ENCODE measurements around the gene FBXW8. TPM values are rescaled to one million over a fixed set of nuclear protein-coding genes. Genes with fewer than 3 reads are reported as not detected.

The FBXW8 gene
- total and polyA plus RNA-seq, 2 experiments from 2014 or later = 17.0 to 20.6 TPM

DNA sequence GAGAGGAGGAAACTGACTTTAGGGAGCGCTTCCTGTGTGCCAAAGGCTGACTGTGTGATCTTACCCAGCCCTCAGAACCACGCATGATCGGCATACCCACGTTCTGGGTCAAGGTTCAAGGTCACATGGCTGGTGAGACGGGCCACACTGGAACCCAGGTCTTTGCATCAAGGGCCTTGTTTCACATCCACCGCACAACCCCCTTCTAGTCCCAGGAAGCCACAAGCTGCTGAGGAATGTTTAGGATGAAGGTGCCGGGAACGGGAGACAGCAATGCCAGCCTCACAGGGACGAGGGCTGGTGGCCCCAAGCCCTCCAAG is 137.8 kb downstream of the FBXW8 start:
- TF ChIP-seq, protein P1, sequence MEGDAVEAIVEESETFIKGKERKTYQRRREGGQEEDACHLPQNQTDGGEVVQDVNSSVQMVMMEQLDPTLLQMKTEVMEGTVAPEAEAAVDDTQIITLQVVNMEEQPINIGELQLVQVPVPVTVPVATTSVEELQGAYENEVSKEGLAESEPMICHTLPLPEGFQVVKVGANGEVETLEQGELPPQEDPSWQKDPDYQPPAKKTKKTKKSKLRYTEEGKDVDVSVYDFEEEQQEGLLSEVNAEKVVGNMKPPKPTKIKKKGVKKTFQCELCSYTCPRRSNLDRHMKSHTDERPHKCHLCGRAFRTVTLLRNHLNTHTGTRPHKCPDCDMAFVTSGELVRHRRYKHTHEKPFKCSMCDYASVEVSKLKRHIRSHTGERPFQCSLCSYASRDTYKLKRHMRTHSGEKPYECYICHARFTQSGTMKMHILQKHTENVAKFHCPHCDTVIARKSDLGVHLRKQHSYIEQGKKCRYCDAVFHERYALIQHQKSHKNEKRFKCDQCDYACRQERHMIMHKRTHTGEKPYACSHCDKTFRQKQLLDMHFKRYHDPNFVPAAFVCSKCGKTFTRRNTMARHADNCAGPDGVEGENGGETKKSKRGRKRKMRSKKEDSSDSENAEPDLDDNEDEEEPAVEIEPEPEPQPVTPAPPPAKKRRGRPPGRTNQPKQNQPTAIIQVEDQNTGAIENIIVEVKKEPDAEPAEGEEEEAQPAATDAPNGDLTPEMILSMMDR (IDR thresholded peaks at IDR 0.05; ENCODE audit: poor library complexity) = no peak
- TF ChIP-seq EZH2 (IDR thresholded peaks at IDR 0.05; ENCODE audit: borderline replicate concordance) = no peak
- Histone ChIP-seq H3K27ac (peak overlapping the region; percentile 38), H2AFZ (no peak overlapping the region), H3K36me3 (replicated peaks; ENCODE audit: insufficient read depth, low read depth) (no peaks in the 10 kb centered on the region), H3K79me2 (no peaks in the 10 kb centered on the region), H4K20me1 (ENCODE audit: insufficient read depth, poor library complexity, severe bottlenecking) (no peaks in the 10 kb centered on the region), H3K4me2 (peak overlapping the region; percentile 45), H3K9me3 (ENCODE audit: low read depth) (no peaks in the 10 kb centered on the region), H3K27me3 (no peaks in the 10 kb centered on the region), H3K4me1 (ENCODE audit: insufficient read depth) (peaks cover 17% of the 10 kb centered on the region), H3K9me2 (replicated peaks; ENCODE audit: insufficient read depth) (no peaks in the 10 kb centered on the region), H3K4me3 (no peak overlapping the region)
- 81% methylated on average over 7 of the region's 9 CpGs for WGBS (ENCODE audit: low lambda C conversion rate, missing lambda C conversion rate)
- no peak for DNase-seq (ENCODE audit: low spot score)

DNA sequence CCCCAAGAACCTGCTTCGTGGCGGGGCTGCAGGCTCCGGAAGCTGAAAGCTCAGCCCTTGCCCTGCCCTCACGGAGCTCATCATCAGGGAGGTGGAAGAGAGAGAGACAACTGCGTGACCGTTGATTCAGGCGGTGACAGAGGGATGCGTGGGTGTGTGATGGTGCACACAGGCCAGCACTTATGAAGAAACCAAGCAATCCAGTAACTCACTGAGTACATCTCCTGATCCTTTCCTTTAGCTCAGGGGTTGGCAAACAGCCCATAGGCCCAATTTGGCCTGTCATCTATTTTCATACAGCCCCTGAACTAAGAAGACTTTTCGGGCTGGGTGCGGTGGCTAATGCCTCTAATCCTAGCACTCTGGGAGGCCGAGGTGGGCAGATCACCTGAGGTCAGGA is 138.5 kb downstream of the FBXW8 start:
- Histone ChIP-seq H3K9me3 (ENCODE audit: low read depth) (no peaks in the 10 kb centered on the region), H3K79me2 (no peaks in the 10 kb centered on the region), H3K4me1 (ENCODE audit: insufficient read depth) (peaks cover 17% of the 10 kb centered on the region), H4K20me1 (ENCODE audit: insufficient read depth, poor library complexity, severe bottlenecking) (no peaks in the 10 kb centered on the region), H3K27me3 (no peaks in the 10 kb centered on the region), H3K9me2 (replicated peaks; ENCODE audit: insufficient read depth) (no peaks in the 10 kb centered on the region), H3K4me3 (no peak overlapping the region), H3K4me2 (no peak overlapping the region), H2AFZ (no peak overlapping the region), H3K27ac (no peak overlapping the region), H3K36me3 (replicated peaks; ENCODE audit: insufficient read depth, low read depth) (no peaks in the 10 kb centered on the region)
- WGBS (ENCODE audit: low lambda C conversion rate, missing lambda C conversion rate) = 93% methylated on average over 11 of the region's 11 CpGs
- DNase-seq (ENCODE audit: low spot score) = no peak
- no peak for TF ChIP-seq EZH2phosphoT487 (IDR thresholded peaks at IDR 0.05; ENCODE audit: low read depth, severe bottlenecking, unreplicated experiment)
- TF ChIP-seq EZH2 (IDR thresholded peaks at IDR 0.05; ENCODE audit: borderline replicate concordance) = no peak
- TF ChIP-seq, protein P1 (IDR thresholded peaks at IDR 0.05; ENCODE audit: poor library complexity) = no peak

DNA sequence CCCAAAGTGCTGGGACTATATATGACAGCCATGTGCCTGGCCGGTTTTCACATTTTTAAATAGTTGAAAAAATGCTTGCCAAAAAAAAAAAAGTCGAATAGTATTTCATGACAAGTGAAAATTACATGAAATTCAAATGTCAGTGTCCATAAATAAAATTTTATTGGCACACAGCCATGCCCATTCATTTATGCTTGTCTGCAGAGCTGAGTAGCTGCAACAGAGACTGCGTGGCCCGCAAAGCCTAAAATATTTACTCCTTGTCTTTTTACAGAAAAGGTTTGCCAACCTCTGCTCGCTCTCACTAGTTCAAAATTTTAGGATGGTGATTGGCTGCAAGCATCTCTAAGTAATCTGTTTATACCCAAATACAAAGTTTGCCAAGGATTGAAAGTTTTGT is 139.3 kb downstream of the FBXW8 start:
- H3K9me3 ChIP-seq (ENCODE audit: low read depth) = no peaks in the 10 kb centered on the region
- TF ChIP-seq, protein P1 (IDR thresholded peaks at IDR 0.05; ENCODE audit: poor library complexity) = no peak
- no peak for TF ChIP-seq EZH2phosphoT487 (IDR thresholded peaks at IDR 0.05; ENCODE audit: low read depth, severe bottlenecking, unreplicated experiment)
- no peak for TF ChIP-seq EZH2 (IDR thresholded peaks at IDR 0.05; ENCODE audit: borderline replicate concordance)
- no peaks in the 10 kb centered on the region for H3K27me3 ChIP-seq
- no peak overlapping the region for H3K4me2 ChIP-seq
- H3K27ac ChIP-seq = no peak overlapping the region
- H4K20me1 ChIP-seq (ENCODE audit: insufficient read depth, poor library complexity, severe bottlenecking) = no peaks in the 10 kb centered on the region
- no peaks in the 10 kb centered on the region for H3K36me3 ChIP-seq (replicated peaks; ENCODE audit: insufficient read depth, low read depth)
- 90% methylated on average over 5 of the region's 5 CpGs for WGBS (ENCODE audit: low lambda C conversion rate, missing lambda C conversion rate)
- H3K9me2 ChIP-seq (replicated peaks; ENCODE audit: insufficient read depth) = no peaks in the 10 kb centered on the region
- DNase-seq (ENCODE audit: low spot score) = no peak
- peaks cover 14% of the 10 kb centered on the region for H3K4me1 ChIP-seq (ENCODE audit: insufficient read depth)
- H3K79me2 ChIP-seq = no peaks in the 10 kb centered on the region
- H3K4me3 ChIP-seq = no peak overlapping the region
- no peak overlapping the region for H2AFZ ChIP-seq

DNA sequence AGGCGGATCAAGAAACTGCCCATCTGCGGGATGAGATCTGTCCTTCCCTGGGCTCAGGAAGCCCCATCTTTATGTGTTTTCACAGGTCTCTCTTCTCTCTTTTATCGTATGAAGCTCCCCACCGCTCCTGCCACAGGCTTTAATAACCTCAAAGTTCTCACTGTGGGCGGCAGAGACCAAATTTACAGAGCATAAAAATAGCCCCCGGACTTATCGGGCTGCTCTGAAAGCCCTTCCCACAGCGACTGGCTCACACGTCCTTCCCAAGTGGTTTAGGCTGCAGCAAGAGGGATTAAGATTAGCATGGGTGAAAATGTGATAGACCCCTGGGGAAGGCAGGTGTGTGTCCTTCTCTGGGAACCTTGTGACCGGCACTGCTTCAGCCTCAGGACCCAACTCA is 140.6 kb downstream of the FBXW8 start:
- Histone ChIP-seq H3K36me3 (replicated peaks; ENCODE audit: insufficient read depth, low read depth) (no peaks in the 10 kb centered on the region), H2AFZ (no peak overlapping the region), H3K4me1 (ENCODE audit: insufficient read depth) (peaks cover 5% of the 10 kb centered on the region), H3K27ac (no peak overlapping the region), H3K4me2 (no peak overlapping the region), H3K9me2 (replicated peaks; ENCODE audit: insufficient read depth) (no peaks in the 10 kb centered on the region), H3K27me3 (no peaks in the 10 kb centered on the region), H3K4me3 (no peak overlapping the region), H4K20me1 (ENCODE audit: insufficient read depth, poor library complexity, severe bottlenecking) (no peaks in the 10 kb centered on the region), H3K79me2 (no peaks in the 10 kb centered on the region), H3K9me3 (ENCODE audit: low read depth) (no peaks in the 10 kb centered on the region)
- TF ChIP-seq, protein P1 (IDR thresholded peaks at IDR 0.05; ENCODE audit: poor library complexity) = no peak
- 57% methylated on average over 10 of the region's 10 CpGs for WGBS (ENCODE audit: low lambda C conversion rate, missing lambda C conversion rate)
- no peak for DNase-seq (ENCODE audit: low spot score)
